K562 (cell line): ENCODE measurements around the gene OPN1LW. TPM values are rescaled to one million over a fixed set of nuclear protein-coding genes. Genes with fewer than 3 reads are reported as not detected.

Experiments
- DMBX1 ChIP-seq: fragments of 250-450 bp; sonication (Bioruptor Pico); IDR thresholded peaks from 2 replicates; pipeline ENCODE4 v1.8.0; 2022; ENCODE audit warnings: inconsistent platforms, mild to moderate bottlenecking, moderate library complexity, borderline replicate concordance
- FOXA1 ChIP-seq: fragments of 450-650 bp; IDR thresholded peaks from 2 replicates; pipeline ENCODE4 v1.6.1; 2016; ENCODE audit warnings: mild to moderate bottlenecking, borderline replicate concordance
- FOXK2 ChIP-seq, 2 experiments: fragments of 450-650 bp; IDR thresholded peaks in 1 of 2; conservative IDR thresholded peaks in 1 of 2; 2 replicates each; pipeline ENCODE4 v1.6.1; 2016; ENCODE audit warnings: low read depth in 2 of 2, mild to moderate bottlenecking in 1 of 2
- NRF1 ChIP-seq, 2 experiments: fragments of 450-650 bp; IDR thresholded peaks in 1 of 2; conservative IDR thresholded peaks in 1 of 2; 2 replicates each; pipeline ENCODE4 v1.6.1; 2014; ENCODE audit warnings: mild to moderate bottlenecking in 2 of 2
- POLR2G ChIP-seq: fragments of 200-400 bp; formaldehyde crosslinking; IDR thresholded peaks from 2 replicates; pipeline ENCODE4 v1.6.1; 2017; ENCODE audit warnings: low read depth, mild to moderate bottlenecking, antibody characterized with exemption, low read length, moderate library complexity
- PRPF4 ChIP-seq: fragments of 200-400 bp; formaldehyde crosslinking; IDR thresholded peaks from one replicate; pipeline ENCODE4 v1.6.1; 2017; ENCODE audit warnings: low read length, low read depth, mild to moderate bottlenecking; ENCODE audit not compliant: insufficient read depth, poor library complexity, severe bottlenecking
- RCOR1 ChIP-seq, 2 experiments: IDR thresholded peaks; 2 replicates each; pipeline ENCODE4 v1.6.1; 2012; ENCODE audit warnings: low read depth in 2 of 2, low read length in 2 of 2, borderline replicate concordance in 1 of 2, improper control_type of control experiment in 1 of 2
- SIX5 ChIP-seq, 2 experiments: IDR thresholded peaks; 2 replicates each; pipeline ENCODE4 v1.6.1; 2011; ENCODE audit warnings: low read length in 2 of 2, borderline replicate concordance in 1 of 2, low read depth in 1 of 2, mild to moderate bottlenecking in 1 of 2, moderate library complexity in 1 of 2; ENCODE audit not compliant: insufficient read depth in 1 of 2
- polyA plus RNA-seq, 8 experiments: library from polyadenylated mRNA; depleted of rRNA in 4 of 8; stranded (reverse) in 5 of 8; unstranded in 3 of 8; fragments of >200 nt; fragmentation: Nextera tagmentation in 2 of 8; fragmentation: Illumina TruSeq in 1 of 8; extraction: Ambion mirVana in 2 of 8; extraction: Trizol in 1 of 8; gene quantifications; 2 replicates each; pipeline versions ENCODE4 v1.2.1 to v1.2.3, GENCODE V29; 2011 to 2014; ENCODE audit warnings: inconsistent platforms in 1 of 8, missing spikeins in 1 of 8
- total RNA-seq, 7 experiments: library from RNA; depleted of rRNA in 6 of 7; stranded (reverse); fragments of >200 nt in 6 of 7; fragmentation: Illumina TruSeq in 2 of 7; extraction: Trizol in 2 of 7; gene quantifications; 2 replicates each; pipeline versions ENCODE4 v1.2.1 to v1.2.3, GENCODE V29; 2011 to 2021; ENCODE audit warnings: low replicate concordance in 1 of 7
- TF ChIP-seq, protein P1 (sequence below): fragments of 250-450 bp; sonication (Bioruptor Pico); IDR thresholded peaks from 2 replicates; pipeline ENCODE4 v1.5.0; 2020; ENCODE audit warnings: mild to moderate bottlenecking
- TF ChIP-seq, protein P2 (sequence below), 2 experiments: IDR thresholded peaks in 1 of 2; conservative IDR thresholded peaks in 1 of 2; 2 replicates each; pipeline ENCODE4 v1.6.1; 2016; ENCODE audit warnings: low read depth in 2 of 2, mild to moderate bottlenecking in 1 of 2, missing compliant biosample characterization in 1 of 2, missing genetic modification characterization in 1 of 2, moderate library complexity in 1 of 2
- TF ChIP-seq, protein P3 (sequence below), 2 experiments: fragments of 450-650 bp; IDR thresholded peaks; 2 replicates each; pipeline ENCODE4 v1.6.1; 2018; ENCODE audit warnings: mild to moderate bottlenecking in 2 of 2, low read depth in 1 of 2; ENCODE audit not compliant: partially characterized antibody in 2 of 2

Gene OPN1LW
- total and polyA plus RNA-seq, 9 of the 15 experiments (the other 6 are each of a cell fraction or from before 2014, with no cell fraction given) = 0.04 TPM; not detected in 8

GRCh38 chrX:154123241-154124219 is 20.5 kb upstream of the OPN1LW start (continued):
- TF ChIP-seq SIX5 (IDR thresholded peaks at IDR 0.05; ENCODE audit: borderline replicate concordance in 1 of 2, insufficient read depth in 1 of 2, low read depth in 1 of 2, low read length in 2 of 2) = no peak
- no peak for TF ChIP-seq FOXA1
- TF ChIP-seq, protein P1, sequence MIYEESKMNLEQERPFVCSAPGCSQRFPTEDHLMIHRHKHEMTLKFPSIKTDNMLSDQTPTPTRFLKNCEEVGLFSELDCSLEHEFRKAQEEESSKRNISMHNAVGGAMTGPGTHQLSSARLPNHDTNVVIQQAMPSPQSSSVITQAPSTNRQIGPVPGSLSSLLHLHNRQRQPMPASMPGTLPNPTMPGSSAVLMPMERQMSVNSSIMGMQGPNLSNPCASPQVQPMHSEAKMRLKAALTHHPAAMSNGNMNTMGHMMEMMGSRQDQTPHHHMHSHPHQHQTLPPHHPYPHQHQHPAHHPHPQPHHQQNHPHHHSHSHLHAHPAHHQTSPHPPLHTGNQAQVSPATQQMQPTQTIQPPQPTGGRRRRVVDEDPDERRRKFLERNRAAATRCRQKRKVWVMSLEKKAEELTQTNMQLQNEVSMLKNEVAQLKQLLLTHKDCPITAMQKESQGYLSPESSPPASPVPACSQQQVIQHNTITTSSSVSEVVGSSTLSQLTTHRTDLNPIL (CRISPR knock-in tag) = no peak
- TF ChIP-seq PRPF4 = no peak
- peak; percentile 47; the same call in 1 of the 2 replicates for TF ChIP-seq POLR2G
- TF ChIP-seq NRF1 (conservative IDR thresholded peaks at IDR 0.05 in 1 of 2, IDR thresholded peaks at IDR 0.05 in 1 of 2) = peak; percentile 34 to 55; a peak in 3 of 4 replicates
- TF ChIP-seq RCOR1 (IDR thresholded peaks at IDR 0.05; ENCODE audit: borderline replicate concordance in 1 of 2, low read depth in 2 of 2, low read length in 2 of 2) = peak in 1 of 2 experiments; percentile 87; a peak in 3 of 4 replicates
- TF ChIP-seq, protein P2, sequence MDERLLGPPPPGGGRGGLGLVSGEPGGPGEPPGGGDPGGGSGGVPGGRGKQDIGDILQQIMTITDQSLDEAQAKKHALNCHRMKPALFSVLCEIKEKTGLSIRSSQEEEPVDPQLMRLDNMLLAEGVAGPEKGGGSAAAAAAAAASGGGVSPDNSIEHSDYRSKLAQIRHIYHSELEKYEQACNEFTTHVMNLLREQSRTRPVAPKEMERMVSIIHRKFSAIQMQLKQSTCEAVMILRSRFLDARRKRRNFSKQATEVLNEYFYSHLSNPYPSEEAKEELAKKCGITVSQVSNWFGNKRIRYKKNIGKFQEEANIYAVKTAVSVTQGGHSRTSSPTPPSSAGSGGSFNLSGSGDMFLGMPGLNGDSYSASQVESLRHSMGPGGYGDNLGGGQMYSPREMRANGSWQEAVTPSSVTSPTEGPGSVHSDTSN (CRISPR knock-in tag; IDR thresholded peaks at IDR 0.05; ENCODE audit: low read depth) = no peak
- TF ChIP-seq, protein P2 (tag; conservative IDR thresholded peaks at IDR 0.05; ENCODE audit: low read depth) = peak; percentile 69
- TF ChIP-seq FOXK2 (conservative IDR thresholded peaks at IDR 0.05 in 1 of 2, IDR thresholded peaks at IDR 0.05 in 1 of 2; ENCODE audit: low read depth in 2 of 2) = peak; percentile 44 to 46; a peak in 1 of 4 replicates
- peak; percentile 56; the same call in 1 of the 2 replicates for TF ChIP-seq DMBX1 (CRISPR knock-in tag)
- TF ChIP-seq, protein P3, sequence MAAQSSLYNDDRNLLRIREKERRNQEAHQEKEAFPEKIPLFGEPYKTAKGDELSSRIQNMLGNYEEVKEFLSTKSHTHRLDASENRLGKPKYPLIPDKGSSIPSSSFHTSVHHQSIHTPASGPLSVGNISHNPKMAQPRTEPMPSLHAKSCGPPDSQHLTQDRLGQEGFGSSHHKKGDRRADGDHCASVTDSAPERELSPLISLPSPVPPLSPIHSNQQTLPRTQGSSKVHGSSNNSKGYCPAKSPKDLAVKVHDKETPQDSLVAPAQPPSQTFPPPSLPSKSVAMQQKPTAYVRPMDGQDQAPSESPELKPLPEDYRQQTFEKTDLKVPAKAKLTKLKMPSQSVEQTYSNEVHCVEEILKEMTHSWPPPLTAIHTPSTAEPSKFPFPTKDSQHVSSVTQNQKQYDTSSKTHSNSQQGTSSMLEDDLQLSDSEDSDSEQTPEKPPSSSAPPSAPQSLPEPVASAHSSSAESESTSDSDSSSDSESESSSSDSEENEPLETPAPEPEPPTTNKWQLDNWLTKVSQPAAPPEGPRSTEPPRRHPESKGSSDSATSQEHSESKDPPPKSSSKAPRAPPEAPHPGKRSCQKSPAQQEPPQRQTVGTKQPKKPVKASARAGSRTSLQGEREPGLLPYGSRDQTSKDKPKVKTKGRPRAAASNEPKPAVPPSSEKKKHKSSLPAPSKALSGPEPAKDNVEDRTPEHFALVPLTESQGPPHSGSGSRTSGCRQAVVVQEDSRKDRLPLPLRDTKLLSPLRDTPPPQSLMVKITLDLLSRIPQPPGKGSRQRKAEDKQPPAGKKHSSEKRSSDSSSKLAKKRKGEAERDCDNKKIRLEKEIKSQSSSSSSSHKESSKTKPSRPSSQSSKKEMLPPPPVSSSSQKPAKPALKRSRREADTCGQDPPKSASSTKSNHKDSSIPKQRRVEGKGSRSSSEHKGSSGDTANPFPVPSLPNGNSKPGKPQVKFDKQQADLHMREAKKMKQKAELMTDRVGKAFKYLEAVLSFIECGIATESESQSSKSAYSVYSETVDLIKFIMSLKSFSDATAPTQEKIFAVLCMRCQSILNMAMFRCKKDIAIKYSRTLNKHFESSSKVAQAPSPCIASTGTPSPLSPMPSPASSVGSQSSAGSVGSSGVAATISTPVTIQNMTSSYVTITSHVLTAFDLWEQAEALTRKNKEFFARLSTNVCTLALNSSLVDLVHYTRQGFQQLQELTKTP (IDR thresholded peaks at IDR 0.05; ENCODE audit: low read depth in 1 of 2, partially characterized antibody in 2 of 2) = peak in 1 of 2 experiments; percentile 68
